Gastrocnemius medialis (tissue), 4 donors: ENCODE results near the gene PARD3B.

Experiments
- CTCF ChIP-seq, 5 experiments: fragments of 450-650 bp in 3 of 5; fragments of 200-600 bp in 2 of 5; sonication (generic) in 2 of 5; IDR thresholded peaks in 4 of 5; conservative IDR thresholded peaks in 1 of 5; 1 replicate in 4 of 5; 2 replicates in 1 of 5; pipeline ENCODE4 v1.5.1; 2016 to 2019; ENCODE audit warnings: antibody characterized with exemption in 5 of 5, mild to moderate bottlenecking in 3 of 5, moderate library complexity in 3 of 5
- POLR2A ChIP-seq, 2 donors: fragments of 450-650 bp; IDR thresholded peaks; one replicate each; pipeline ENCODE4 v1.6.1; 2017; ENCODE audit warnings: antibody characterized with exemption in 2 of 2, mild to moderate bottlenecking in 2 of 2, moderate library complexity in 2 of 2

- TF ChIP-seq CTCF (IDR thresholded peaks at IDR 0.05 in 4 of 5, conservative IDR thresholded peaks at IDR 0.05 in 1 of 5) = no peak
- no peak for TF ChIP-seq POLR2A (IDR thresholded peaks at IDR 0.05)
Observed at GRCh38 chr2:205169464-205169863, 624.2 kb downstream of the PARD3B start.
